Vein endothelial cell (primary cell): Measurements from ENCODE around the gene MSANTD7. TPM values are rescaled to one million over a fixed set of nuclear protein-coding genes. Genes with fewer than 3 reads are reported as not detected.

Experiments used
- total RNA-seq: library from RNA; depleted of rRNA; stranded (reverse); fragments of >200 nt; gene quantifications from 2 replicates; pipeline ENCODE4 v1.2.3, GENCODE V29; 2012

MSANTD7 gene, protein sequence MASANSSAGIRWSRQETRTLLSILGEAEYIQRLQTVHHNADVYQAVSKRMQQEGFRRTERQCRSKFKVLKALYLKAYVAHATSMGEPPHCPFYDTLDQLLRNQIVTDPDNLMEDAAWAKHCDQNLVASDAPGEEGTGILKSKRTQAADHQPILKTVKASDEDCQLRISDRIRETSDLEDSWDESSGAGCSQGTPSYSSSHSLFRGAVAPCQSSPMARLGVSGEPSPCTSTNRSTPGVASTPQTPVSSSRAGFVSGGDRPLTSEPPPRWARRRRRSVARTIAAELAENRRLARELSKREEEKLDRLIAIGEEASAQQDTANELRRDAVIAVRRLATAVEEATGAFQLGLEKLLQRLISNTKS
- 17.0 and 22.2 TPM in 2 replicates for total RNA-seq

DNA sequence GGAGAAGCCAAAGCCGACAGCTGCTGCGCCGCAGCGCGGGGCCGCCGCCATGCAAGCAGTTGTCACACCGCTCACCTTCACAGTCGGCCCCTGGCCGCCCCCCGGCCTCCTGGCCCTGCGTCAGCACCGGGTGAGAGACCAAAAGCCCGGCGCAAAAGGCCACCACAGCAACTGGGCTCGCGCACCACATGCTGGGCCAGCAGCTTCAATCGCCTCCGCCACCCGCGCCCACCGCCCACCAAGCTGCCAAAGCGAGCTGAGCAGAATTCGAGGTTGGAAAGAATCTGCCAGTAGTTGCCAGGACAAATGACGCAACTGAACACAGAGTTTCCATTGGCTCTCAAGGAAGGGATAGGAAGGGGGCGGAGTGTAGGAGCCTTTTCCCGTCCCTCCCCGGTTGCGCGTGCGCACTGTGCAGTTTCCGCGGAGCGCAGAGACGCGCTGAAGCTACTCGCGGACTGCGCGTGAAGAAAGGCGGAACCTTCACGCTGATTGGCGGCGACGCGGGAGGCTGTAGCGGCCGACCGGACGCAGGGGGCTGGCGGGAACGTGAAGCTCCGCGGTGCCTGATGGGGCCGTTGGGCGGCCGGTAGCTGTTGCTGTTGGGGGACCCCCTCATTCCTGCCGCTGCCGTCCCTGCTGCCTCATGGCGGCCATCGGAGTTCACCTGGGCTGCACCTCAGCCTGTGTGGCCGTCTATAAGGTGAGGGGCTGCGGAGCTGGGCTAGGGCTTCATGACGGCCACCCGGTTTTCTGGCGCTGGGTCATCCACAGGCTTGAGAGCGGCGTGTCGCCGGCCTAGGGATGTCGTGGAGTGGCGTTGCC is at the start of gene MSANTD7, which contains the start of the genes CDNF and HSPA14:
Gene MSANTD7 (plus strand): TSS at position 550 of the 825 bp plus-strand sequence. CDS start 3,979 bp downstream, outside the sequence.
Gene CDNF (minus strand): TSS at position 281 of the 825 bp plus-strand sequence. CDS start 91 bp downstream, at position 190.
Gene HSPA14 (plus strand): TSS at position 550 of the 825 bp plus-strand sequence. CDS start 97 bp downstream, at position 647.

DNA sequence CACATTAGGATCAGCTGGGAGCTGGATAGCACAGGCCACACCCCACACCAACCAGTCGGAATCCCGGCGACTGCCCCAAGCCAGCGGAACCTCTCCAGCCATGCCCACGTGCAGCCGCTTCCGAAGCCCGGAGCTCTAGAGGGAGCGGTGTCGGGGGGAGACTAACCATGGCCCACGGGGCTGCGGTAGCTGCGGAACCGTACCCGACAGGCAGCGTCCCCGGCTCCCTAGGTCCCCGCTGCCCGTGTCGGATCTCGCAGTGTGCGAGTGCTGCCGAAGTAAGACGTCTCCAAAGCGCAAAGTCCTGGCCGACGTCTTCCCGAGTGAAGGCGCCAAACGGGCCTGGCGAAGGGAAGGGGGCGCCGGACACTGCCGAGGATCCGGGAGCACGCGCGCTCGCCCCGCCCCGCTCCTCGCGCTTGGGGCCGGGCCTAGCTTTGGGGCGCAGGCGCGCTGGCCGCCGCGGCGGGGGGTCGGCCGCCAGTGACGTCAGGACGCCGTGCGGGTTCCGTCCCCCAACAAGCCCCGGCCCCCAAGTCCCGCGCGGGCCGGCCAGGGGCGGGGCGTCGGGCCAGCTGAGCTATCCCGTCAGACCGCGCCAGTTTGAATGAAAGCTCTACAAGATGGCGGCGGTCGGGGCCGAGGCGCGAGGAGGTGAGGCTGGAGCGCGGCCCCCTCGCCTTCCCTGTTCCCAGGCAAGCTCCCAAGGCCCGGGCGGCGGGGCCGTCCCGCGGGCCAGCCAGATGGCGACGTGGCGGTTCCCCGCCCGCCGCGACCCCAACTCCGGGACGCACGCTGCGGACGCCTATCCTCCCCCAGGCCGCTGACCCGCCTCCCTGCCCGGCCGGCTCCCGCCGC is 40.4 kb downstream of the MSANTD7 start, which contains the start of gene SUV39H2:
Gene SUV39H2 (plus strand): TSS at position 601 of the 858 bp plus-strand sequence. CDS start 23 bp downstream, at position 624.

Other genes starting within 250 kb of the MSANTD7 start
- 159 and 174 TPM in 2 replicates for gene FAM107B, start 63.4 kb upstream of the MSANTD7 start, total RNA-seq
- 0.86 and 1.6 TPM in 2 replicates for gene CDNF, start 269 bp upstream of the MSANTD7 start, total RNA-seq
- gene HSPA14, start within 50 bp of the MSANTD7 start, total RNA-seq = 11.1 and 18.6 TPM in 2 replicates
- gene SUV39H2, start 40.6 kb downstream of the MSANTD7 start, total RNA-seq = 14.4 and 21.3 TPM in 2 replicates
- gene DCLRE1C, start 115.8 kb downstream of the MSANTD7 start, total RNA-seq = 5.6 and 11.4 TPM in 2 replicates
- gene MEIG1, start 121.1 kb downstream of the MSANTD7 start, total RNA-seq = not detected in 2 replicates
- under 0.01 TPM in 1 of 2 replicates, not detected in the other for gene OLAH, start 205.6 kb downstream of the MSANTD7 start, total RNA-seq